Glomerular endothelial cell (primary cell): ENCODE measurements around the gene PRSS3. TPM values are rescaled to one million over a fixed set of nuclear protein-coding genes. Genes with fewer than 3 reads are reported as not detected.
A peak's percentile ranks its signal among the peaks of the same experiment; 100 is the strongest.
"Not testable (repeated sequence)": the region's sequence is repeated elsewhere in the genome, so short reads cannot be mapped to it uniquely, and the experiment has no call there.

ENCODE experiments used
- DNase-seq: peaks from one replicate; pipeline ENCODE4 v3.0.0-alpha.2; 2011; ENCODE audit warnings: low read depth, low spot score; ENCODE audit errors: extremely low read depth
- total RNA-seq: library from RNA; depleted of rRNA; stranded (reverse); fragments of >200 nt; gene quantifications from 2 replicates; pipeline ENCODE4 v1.2.3, GENCODE V29; 2015

Gene PRSS3
- total RNA-seq, 1 donor from 2014 or later: 26.8 TPM

DNA sequence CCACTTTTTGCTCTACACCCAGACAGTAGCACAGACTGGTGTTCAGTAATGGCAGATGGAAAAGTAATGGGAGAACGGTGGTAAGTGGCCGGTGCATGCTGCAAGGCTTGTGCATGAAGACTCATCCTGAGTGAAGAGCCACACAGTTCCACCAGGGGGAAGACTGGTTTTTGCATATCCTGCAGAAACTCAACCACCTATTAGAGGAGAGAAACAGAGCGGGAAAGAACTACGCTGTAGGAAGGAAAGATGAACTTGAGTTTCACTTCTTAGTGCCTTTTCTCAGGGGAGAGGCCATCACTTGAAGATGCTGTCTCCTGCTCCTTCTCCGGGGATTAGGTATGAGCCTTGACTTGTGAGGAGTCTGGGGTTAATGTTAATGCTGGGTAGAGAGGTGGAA is 9.4 kb upstream of the PRSS3 start:
- DNase-seq: no peak

DNA sequence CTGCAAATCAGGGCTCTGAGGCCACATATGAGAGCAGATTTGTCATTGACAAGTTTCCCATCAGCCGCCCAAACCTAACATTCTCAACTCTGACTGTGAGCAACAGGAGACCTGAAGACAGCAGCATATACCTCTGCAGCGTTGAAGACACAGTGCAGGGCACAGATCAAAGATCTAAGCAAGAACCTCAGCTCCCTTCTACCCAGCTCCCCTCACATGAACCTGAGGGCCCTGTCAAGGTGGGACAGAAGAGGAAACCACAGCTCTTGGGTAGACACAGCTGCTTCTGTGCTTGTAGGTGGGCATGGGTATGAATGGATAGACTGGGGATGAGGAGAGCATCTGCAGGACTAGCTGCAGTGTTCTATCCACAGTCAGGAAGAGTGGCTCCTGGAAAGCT is 8.7 kb upstream of the PRSS3 start:
- DNase-seq: no peak

DNA sequence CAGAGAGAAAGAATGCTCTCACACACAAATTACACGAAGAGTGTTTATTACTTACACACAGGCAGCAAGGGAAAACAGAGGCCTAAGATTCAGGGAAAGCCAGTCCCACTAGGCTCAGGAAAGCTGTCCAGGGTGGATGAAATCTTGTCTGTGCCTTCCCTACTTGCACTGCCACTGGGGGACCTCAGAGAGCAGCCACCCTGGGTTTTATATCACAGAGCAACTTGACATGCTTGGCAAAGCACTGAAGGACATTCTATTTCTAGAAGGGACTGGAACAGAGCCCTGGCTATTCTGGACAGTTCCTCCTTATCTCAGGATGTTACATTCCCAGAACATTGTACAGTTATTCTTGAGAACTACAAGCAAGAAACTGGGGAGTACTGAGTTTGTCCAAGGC is 7.5 kb upstream of the PRSS3 start:
- no peak for DNase-seq

DNA sequence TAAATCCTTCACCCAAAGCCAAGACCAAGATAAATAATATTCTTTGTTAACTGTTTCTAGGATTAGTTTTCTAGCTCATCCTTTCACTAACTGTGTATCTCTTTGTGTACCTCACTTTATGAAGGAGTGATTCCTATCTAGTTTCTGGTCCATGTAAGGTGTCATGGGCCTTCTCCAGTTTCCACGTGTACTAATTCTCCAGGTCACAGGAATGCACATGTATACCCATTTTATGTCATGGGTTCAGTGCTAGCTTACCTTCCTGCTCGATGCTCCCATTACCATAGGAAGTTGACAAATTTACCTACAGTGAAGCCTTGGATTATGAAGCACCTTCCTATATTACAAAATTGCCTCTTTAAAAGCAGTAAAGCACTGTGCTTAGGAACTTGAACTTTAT is 5.9 kb upstream of the PRSS3 start:
- not testable (repeated sequence) for DNase-seq

DNA sequence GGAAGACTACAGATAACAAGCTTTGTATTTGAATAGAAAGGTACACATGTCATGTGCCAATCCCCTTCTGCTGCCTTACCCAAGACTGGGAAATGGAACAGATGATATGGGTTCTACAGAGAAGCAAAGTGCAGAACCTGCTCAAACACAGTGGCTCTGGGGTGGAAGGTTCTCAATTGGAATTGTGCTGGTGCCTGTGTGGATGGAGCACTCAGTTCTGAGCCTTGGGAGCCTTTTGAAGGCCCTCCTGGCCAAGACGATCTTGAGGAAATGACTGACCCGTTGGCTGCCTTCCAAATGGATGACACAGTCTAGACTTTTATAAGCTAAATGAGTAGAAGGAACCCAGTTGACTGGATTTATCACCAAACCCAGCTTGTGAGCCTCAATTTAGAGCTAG is 4.2 kb upstream of the PRSS3 start:
- no peak for DNase-seq

DNA sequence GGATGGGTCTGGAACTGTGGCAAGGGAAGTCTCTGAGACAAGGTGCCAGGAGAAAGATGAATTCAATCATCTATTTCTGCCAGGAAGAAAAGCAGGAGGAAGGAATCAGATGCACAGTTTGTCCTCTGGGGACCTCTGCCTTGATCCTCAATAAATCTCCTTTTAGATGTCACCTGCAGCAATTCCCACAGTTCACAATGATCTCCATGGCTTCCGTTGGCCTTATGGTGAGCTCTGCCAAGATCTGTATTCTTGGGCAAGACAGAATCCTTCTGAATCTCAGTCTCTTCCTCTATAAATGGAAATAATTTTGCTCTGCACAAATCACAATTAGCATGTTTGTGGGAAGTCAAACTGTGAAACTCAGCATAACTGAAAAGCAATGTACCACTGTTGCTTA is 1.9 kb upstream of the PRSS3 start:
- not testable (repeated sequence) for DNase-seq

DNA sequence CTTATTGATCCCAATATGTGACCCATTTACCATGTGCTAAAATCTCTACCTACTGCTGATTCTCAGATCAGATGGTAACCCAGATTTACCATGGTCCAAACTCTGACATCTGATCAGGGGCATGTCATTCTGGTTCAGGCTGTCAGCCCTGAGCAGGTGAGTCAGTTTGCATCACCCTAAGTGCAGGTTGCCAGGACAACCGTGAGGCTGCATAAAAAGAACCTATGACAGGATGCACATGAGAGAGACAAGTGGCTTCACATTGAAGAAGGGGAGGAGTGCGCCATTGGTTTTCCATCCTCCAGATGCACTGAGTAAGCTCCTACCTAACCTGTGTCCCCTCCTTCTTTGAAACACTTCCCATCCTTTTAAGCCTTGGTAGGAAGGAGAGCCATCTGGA is 801 bp upstream of the PRSS3 start:
- no peak for DNase-seq

DNA sequence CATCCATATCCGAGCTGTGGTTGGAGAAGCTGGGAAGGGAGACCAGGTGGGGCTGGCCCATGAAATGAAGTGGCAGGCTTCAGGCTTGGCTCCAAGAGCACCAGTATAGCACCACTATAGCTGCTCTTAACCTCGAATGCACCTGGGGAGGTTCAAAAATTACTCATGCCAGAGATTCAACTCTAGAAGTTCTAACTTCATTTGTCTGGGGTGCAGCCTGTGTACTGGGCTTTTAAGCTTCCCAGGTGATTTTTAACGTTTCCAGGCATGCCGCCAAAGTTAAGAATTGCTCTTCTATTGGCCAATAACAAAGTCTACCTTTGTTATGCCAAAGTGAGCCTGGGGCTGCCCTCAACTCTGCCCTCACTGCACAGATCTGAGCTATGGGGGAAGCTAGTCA is 458 bp downstream of the PRSS3 start:
- DNase-seq: no peak

DNA sequence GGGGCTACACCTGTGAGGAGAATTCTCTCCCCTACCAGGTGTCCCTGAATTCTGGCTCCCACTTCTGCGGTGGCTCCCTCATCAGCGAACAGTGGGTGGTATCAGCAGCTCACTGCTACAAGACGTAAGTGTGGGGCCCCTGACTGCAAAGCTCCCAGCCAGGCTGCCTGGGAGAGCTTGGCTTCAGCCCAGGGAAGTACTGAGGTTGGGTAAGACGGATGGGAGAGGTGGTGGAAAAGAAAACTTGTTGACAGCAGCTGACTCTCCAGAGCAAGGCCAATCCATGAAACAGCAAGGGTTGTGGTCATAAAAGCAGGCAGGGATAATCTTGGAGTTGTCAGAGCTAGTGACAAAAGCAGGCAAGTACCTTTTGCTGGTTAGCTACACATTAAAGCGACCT is 1.3 kb downstream of the PRSS3 start:
- not testable (repeated sequence) for DNase-seq

DNA sequence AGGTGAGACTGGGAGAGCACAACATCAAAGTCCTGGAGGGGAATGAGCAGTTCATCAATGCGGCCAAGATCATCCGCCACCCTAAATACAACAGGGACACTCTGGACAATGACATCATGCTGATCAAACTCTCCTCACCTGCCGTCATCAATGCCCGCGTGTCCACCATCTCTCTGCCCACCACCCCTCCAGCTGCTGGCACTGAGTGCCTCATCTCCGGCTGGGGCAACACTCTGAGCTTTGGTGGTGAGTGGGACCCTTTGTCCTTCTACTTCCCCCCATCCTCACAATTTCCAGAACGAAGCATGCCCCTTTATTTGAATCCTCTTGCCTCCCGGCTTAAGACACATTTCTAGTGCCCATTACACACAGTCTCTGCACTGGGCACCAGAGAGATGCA is 2.5 kb downstream of the PRSS3 start:
- DNase-seq: no peak

DNA sequence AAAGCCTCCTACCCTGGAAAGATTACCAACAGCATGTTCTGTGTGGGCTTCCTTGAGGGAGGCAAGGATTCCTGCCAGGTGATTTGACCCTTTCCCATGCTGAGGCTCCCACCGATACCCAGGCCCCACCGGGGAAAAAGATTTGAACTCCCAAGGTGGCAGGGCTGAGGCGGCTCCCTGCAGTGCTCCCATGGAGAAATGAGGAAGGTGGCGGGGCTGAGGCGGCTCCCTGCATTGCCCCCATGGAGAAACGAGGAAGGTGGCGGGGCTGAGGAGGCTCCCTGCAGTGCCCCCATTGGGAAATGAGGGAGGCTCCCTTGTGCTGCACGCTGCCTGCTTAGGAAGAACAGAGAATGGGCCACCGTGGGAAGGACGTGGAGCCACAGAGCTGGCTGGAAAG is 3.2 kb downstream of the PRSS3 start:
- DNase-seq: no peak

DNA sequence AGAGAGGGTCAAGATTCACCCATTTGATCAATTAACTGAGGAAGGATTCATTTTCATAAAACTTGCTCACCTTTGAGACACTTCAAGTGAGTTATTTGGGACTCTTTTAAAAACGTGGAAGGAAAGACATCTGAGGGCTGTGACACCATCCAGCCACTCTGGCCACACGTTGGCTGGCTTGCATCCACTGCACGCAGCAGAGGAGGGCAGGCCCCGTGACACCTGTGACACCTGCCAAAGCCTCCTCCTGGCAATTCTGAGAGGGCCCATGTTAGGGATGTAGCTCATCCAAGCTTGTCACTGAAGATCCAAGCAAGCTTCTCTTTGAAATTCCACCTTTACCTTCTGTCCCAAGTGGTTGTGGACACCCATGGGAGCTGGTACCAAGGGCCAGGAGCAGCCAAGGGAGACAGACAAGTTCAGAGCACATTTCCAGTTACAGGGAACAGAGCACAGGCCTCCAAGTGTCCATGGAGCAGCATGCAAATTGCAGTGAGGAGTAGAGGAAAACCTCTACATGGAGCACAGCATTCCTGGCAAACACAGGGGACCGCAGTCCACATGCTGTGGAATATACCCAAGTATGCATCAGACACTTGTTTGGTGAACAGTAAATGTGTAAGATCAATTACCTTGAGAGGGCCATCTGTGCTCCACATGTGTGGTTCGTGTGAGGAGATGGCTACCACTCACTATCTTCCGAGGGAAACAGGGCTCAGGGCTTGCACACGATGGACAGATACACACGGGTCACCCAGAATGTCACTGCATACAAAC is 4.8 kb downstream of the PRSS3 start:
- no peak for DNase-seq

DNA sequence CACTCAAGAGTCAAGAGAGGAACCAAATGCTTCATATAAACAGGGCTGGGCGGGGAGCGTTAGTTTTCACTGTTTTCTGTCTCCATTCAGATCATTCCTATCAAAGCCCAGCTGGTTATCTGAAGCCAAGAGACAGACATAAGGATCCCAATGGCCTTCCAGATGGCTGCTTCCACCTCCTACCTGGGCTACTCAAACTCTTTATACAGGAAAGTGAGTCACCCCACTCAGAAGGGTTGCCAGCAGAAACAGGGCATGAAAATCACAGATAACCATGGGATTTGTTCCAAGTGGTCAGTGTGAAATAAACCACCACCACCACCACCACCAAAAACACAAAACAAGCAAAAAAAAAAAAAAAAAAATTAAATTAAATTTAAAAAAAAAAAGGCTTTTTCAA is 5.5 kb downstream of the PRSS3 start:
- no peak for DNase-seq

DNA sequence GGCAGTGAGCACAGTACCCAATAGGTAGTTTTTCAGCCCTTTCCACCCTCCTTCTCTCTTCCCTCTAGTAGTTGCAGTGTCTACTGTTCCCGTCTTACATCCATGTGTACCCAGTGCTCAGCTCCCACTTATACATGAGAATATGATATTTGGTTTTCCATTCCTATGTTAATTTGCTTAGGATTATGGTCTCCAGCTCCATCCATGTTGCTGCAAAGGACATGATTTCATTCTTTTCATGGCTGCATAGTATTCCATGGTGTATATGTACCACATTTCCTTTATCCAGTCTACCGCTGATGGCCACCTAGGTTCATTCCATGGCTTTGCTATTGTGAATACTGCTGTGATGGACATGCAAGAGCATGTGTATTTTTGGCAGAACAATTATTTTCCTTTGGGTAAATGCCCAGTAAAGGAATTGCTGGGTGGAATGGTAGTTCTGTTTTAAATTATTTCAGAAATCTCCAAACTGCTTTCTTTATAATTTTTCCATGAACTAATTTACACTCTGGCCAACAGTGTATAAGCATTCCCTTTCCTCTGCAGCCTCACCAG is 6.7 kb downstream of the PRSS3 start:
- DNase-seq: not testable (repeated sequence)

DNA sequence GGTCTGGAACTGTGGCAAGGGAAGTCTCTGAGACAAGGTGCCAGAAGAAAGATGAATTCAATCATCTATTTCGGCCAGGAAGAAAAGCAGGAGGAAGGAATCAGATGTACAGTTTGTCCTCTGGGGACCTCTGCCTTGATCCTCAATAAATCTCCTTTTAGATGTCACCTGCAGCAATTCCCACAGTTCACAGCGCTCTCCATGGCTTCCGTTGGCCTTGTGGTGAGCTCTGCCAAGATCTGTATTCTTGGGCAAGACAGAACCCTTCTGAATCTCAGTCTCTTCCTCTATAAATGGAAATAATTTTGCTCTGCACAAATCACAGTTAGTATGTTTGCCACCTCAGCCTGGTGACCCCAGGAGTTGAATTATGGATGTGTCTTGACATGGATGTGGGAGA is 8.8 kb downstream of the PRSS3 start:
- not testable (repeated sequence) for DNase-seq

DNA sequence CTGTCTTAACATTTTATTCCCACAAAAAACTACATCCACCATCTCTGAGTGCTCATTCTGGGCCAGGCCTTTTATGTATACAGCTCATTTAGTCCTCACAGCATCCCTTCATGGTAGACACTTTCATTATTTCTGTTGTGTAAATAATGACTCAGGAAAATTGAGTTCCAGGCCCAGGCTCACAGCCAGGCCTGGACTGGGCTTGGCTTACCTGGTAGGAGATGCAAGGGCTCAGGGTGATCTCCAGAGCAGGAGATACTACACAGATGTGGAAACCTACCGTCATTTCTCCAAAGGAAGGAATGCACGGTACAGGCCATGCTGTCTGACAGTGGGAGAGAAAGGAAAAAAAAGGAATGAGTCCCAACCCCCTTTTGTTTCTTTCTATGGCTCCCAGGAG is 11.8 kb downstream of the PRSS3 start:
- not testable (repeated sequence) for DNase-seq

DNA sequence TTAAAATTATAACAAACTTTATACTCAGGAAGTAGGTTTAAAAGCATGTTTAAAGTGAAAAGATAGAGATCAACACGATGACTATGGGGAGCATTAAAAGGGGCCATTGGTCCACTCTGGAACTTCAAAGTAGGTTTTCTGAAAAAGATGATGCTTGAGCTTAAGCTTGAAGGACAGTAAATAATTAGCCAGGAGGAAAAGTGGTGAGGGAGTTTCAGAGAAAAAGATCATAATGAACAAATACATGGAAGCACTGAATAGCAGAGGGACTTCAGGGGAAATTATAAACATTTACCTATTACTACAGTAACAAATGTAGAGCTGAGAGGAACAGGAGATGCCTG is 13.6 kb downstream of the PRSS3 start:
- not testable (repeated sequence) for DNase-seq

DNA sequence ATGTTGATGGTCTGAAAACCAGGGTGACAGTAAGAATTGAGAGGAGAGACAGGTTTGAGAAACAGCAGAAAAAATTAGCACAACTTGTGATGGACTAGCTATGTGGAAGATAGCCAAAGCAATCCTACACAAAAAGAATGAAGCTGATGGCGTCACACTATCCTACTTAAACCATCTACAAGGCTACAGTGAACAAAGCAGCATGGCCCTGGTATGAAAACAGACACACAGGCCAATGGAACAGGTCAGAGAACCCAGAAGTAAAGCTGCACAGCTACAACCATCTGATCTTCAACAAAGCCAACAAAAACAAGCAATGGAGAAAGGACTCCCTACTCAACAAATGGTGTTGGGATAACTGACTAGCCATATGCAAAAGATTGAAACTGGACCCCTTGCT is 14.1 kb downstream of the PRSS3 start:
- no peak for DNase-seq

DNA sequence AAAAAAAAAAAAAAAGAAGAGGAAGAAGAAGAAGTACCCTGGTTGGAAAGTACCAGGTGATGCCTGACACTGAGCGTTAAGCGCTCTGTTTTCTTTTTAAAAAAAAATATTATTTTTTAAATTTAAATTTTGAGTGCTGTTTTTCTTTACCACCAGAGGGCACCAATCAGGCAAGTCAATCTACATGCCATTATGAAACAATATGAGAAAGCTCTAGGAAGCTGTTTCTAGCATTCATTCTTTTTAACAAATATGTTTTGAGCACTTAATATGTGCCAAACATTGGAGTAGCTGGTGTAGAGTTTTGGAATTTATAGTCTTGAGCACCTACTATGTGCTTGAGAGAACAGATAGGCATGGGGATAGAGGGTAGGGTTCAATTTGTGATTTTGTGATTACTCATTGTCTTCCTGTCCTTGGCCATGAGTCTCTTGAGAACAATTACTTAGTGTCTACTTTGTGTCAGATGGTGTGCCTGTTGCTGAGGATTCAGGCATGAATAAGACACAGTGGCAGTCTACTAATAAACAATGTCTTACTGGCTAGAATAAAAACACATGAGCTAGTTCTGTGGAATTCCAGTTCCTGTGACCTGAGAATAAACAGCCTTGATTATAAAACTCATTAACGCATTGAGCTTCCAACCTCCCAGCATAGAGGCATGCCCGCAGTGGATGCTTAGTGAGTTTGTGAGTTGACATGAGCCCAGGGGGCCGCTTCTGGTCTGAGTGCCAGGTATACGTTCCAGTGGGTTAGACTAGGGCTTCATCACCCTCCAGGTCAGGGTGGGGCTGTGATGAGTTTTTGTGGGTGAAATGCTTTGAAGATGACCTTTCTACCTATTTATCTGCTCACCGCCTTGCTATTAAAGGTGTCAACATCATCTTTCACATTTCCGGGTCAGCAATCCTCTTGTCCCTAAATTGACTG is 18.6 kb downstream of the PRSS3 start:
- peak; percentile 81 for DNase-seq

DNA sequence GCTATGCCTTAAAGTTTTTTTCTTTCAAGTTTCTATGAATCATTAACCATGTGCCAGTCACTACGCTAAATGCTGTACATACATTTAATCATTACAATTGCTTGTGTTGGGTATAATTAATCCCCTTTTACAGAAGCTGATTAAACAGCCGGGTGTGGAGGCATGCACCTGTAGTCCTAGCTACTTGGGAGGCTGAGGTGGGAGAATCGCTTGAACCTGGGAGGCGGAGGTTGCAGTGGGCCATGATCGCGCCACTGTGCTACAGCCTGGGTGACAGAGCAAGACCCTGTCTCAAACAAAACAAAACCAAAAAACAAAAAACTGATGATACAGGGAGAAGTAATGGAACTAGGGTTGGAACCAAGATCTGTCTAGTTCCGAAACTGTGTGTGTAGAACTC is 20.4 kb downstream of the PRSS3 start:
- no peak for DNase-seq

DNA sequence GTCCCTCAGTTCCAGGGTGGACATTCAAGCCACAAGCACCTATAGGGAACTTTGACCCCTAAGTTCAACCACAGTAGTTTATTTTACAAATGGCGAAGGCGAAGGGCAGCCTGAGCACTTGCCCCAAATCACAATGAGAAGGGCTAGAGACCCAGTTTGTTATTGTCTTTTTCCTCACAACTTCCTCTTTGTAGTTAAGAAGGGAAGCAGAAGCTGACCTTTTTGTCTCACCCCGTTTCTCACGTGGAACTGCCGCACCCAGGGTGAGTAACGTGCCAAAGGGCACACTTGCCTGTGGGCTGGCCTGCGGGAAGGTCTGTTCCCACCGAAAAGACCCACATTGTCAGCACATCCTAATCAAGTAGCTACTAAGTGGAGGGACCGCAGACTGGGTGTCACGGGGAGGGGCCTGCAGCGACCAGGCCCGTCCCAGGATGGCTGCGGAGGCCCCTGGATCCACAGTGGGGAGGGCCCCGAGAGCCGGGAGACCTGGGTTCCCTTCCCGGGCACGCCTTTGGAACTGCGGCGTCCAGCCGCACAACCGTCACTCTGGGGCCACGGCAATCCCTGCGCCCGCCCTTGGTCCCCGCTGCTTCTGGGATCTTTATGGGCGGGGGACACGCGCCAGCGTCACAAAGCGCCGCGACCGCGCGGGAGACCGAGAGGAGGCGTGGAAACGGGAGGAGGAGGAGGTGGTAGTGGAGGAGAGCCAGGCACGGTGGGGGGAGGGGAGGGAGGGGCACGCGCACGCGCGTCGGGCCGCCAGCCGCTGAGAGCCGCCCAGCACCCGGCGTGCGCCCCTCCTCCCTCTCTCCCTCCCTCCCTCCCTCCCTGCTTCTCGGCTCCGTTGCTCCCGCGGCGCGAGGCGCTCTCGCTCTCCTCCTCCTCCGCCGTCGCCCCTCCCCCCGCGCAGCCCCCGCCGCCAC is 21.2 kb downstream of the PRSS3 start, which contains the start of gene UBE2R2:
Gene UBE2R2 (plus strand): TSS at position 834 of the 926 bp plus-strand sequence. CDS start 598 bp downstream, outside the sequence.
- peak; percentile 60 for DNase-seq
